ENCODE results near the gene TIMM17A.

DNA sequence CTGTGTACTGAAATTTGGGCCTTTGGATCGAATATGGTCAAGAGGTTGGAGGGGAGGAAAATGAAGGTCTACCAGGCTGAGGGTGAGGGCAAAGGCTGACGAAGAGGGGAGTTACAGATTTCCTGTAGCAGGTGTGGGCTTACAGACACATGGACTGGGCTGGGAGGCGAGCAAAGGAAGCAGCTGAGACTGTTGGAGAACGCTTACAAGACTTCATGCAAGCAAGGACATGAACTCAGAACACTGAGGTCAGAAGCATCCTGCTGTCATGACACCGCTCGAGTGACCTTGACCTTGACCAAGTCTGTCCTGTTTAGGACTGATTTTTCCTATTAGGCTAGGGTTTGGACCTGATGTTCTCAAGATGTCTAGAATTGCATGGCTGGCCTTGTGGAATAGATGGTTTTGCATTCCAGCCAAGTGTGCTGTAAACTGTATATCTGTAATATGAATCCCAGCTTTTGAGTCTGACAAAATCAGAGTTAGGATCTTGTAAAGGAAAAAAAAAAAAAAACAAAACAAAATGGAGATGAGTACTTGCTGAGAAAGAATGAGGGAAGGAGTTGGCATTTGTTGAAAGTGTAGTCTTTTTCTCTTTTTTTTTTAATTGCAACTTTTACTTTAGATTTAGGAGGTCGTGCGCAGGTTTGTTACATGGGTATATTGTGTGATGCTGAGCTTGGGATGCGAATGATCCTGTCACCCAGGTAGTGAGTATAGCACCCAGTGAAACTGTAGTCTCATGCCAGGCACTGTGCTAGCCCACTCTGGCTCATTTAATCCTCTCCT is 60.9 kb downstream of the TIMM17A start:
- TF ChIP-seq POLR2AphosphoS5 (IDR thresholded peaks at IDR 0.05; ENCODE audit: low read depth, low read length) (no peak), POLR2A (IDR thresholded peaks at IDR 0.05; ENCODE audit: low read depth, low read length) (no peak)

Measured in GM12891 (cell line).